ENCODE results near the gene PRSS12.

GRCh38 chr4:118279328-118279727 lies 73.5 kb downstream of the PRSS12 start:
- TF ChIP-seq CTCF (conservative IDR thresholded peaks at IDR 0.05) (no peak), EZH2 (IDR thresholded peaks at IDR 0.05; ENCODE audit: low read depth) (no peak)
